ENCODE results near the gene RAX2. TPM values are rescaled to one million over a fixed set of nuclear protein-coding genes. Genes with fewer than 3 reads are reported as not detected.

RAX2 gene
- total and polyA plus RNA-seq, 2 donors (not counting 3 experiments of a cell fraction or from before 2014, with no cell fraction given), result not detected

DNA sequence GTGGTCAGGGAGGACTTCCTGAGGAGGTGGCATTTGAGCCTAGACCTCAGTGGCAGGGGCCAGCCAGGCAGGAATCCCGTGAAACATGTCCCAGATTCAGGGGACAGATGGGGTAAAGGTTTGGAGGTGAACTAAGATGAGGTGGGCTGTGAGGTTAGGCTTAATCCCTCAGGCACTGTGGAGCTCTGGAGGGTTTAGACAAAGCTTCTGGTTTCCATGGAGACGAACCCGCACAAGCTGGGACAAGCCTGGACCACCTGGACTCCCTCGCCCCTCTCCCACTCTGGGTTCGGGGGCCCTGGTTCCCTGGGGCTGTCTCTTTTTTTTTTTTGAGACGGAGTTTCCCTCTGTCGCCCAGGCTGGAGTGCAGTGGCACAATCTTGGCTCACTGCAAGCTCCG is 48.1 kb downstream of the RAX2 start:
- Histone ChIP-seq H3K27me3 (ENCODE audit: control insufficient read depth in 2 of 2, insufficient read depth in 2 of 2, low read length in 2 of 2) (peaks cover 20 to 27% of the 10 kb centered on the region in 2 experiments), H3K9me3 (replicated peaks; ENCODE audit: control insufficient read depth, insufficient read depth, low read length) (no peaks in the 10 kb centered on the region), H3K4me2 (ENCODE audit: insufficient read depth, low read length) (no peak overlapping the region), H3K4me3 (replicated peaks in 1 of 3; ENCODE audit: insufficient read depth in 1 of 3, low read depth in 1 of 3, low read length in 3 of 3) (no peak overlapping the region), H4K20me1 (replicated peaks; ENCODE audit: control insufficient read depth, extremely low read depth, insufficient read depth, low read length) (no peaks in the 10 kb centered on the region), H2AFZ (ENCODE audit: low read depth, low read length) (no peak overlapping the region), H3K9me1 (replicated peaks; ENCODE audit: control insufficient read depth, extremely low read depth, insufficient read depth, low read length) (no peaks in the 10 kb centered on the region), H3K27ac (ENCODE audit: insufficient read depth, low read depth, low read length) (no peak overlapping the region), H3K4me1 (ENCODE audit: control insufficient read depth, extremely low read depth, insufficient read depth, low read length) (no peaks in the 10 kb centered on the region), H3K79me2 (ENCODE audit: control insufficient read depth, insufficient read depth, low read length) (no peaks in the 10 kb centered on the region), H3K36me3 (ENCODE audit: control insufficient read depth in 2 of 2, extremely low read depth in 1 of 2, insufficient read depth in 2 of 2, low read length in 2 of 2) (no peaks in the 10 kb centered on the region), H3K9ac (replicated peaks; ENCODE audit: extremely low read depth, insufficient read depth, low read length) (no peak overlapping the region)
- dilution Hi-C loops (cut with MboI; ENCODE audit: extremely low pct_ligation_motif_present, low sequenced_read_pairs) (no loop called here), intact Hi-C loops (cut with micrococcal nuclease) (no loop called here)
- FAIRE-seq, result no peak
- TF ChIP-seq POLR2A (IDR thresholded peaks at IDR 0.05; ENCODE audit: low read depth, low read length), result no peak
- TF ChIP-seq, protein P1, sequence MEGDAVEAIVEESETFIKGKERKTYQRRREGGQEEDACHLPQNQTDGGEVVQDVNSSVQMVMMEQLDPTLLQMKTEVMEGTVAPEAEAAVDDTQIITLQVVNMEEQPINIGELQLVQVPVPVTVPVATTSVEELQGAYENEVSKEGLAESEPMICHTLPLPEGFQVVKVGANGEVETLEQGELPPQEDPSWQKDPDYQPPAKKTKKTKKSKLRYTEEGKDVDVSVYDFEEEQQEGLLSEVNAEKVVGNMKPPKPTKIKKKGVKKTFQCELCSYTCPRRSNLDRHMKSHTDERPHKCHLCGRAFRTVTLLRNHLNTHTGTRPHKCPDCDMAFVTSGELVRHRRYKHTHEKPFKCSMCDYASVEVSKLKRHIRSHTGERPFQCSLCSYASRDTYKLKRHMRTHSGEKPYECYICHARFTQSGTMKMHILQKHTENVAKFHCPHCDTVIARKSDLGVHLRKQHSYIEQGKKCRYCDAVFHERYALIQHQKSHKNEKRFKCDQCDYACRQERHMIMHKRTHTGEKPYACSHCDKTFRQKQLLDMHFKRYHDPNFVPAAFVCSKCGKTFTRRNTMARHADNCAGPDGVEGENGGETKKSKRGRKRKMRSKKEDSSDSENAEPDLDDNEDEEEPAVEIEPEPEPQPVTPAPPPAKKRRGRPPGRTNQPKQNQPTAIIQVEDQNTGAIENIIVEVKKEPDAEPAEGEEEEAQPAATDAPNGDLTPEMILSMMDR (IDR thresholded peaks at IDR 0.05; ENCODE audit: extremely low read depth in 1 of 2, insufficient read depth in 1 of 2, low read depth in 1 of 2, low read length in 2 of 2), result no peak
- no peak for TF ChIP-seq POLR2AphosphoS5 (IDR thresholded peaks at IDR 0.05; ENCODE audit: insufficient read depth, low read depth, low read length)
- no peak for TF ChIP-seq EZH2 (IDR thresholded peaks at IDR 0.05; ENCODE audit: borderline replicate concordance, low read depth, low read length, severe bottlenecking)
- TF ChIP-seq FOS (IDR thresholded peaks at IDR 0.05; ENCODE audit: borderline replicate concordance, insufficient read depth, low read length), result no peak
- no peak for TF ChIP-seq MYC (IDR thresholded peaks at IDR 0.05; ENCODE audit: low read depth, low read length)
- no peak for TF ChIP-seq JUN (IDR thresholded peaks at IDR 0.05; ENCODE audit: borderline replicate concordance, insufficient read depth, insufficient read length, low read depth)
- TF ChIP-seq, protein P2, sequence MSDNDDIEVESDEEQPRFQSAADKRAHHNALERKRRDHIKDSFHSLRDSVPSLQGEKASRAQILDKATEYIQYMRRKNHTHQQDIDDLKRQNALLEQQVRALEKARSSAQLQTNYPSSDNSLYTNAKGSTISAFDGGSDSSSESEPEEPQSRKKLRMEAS (IDR thresholded peaks at IDR 0.05; ENCODE audit: insufficient read depth, insufficient read length), result no peak
- no peak for DNase-seq (ENCODE audit: low read depth, low spot score)
- BruUV-seq (replicated peaks), result no TSS peak
- ChIA-PET POLR2A (no interaction called here), CTCF (interaction anchor here (1.2 kb wide), 1 partner anchor 98 kb away, joined by 3 read pairs; no protein-coding TSS in a partner anchor)
